ENCODE measurements around the gene ALKAL2.

ALKAL2 gene

DNA sequence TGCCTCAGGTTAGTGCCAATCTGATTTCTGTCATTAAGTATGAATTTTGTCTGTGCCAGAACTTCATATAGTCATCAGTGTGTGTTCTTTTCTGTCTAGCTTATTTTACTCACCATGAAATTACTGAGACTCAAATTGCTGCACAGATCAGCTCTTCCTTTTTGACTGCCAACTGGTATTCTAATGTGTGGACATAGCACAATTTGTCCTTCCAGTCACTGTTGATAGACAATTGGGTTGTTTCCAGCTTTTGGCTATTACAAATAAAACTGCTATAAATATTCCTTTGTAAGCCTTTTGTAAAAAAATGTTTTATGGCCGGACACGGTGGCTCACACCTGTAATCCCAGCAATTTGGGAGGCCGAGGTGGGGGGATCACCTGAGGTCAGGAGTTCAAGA, 31.8 kb downstream of the ALKAL2 start:
- TF ChIP-seq, protein P1, sequence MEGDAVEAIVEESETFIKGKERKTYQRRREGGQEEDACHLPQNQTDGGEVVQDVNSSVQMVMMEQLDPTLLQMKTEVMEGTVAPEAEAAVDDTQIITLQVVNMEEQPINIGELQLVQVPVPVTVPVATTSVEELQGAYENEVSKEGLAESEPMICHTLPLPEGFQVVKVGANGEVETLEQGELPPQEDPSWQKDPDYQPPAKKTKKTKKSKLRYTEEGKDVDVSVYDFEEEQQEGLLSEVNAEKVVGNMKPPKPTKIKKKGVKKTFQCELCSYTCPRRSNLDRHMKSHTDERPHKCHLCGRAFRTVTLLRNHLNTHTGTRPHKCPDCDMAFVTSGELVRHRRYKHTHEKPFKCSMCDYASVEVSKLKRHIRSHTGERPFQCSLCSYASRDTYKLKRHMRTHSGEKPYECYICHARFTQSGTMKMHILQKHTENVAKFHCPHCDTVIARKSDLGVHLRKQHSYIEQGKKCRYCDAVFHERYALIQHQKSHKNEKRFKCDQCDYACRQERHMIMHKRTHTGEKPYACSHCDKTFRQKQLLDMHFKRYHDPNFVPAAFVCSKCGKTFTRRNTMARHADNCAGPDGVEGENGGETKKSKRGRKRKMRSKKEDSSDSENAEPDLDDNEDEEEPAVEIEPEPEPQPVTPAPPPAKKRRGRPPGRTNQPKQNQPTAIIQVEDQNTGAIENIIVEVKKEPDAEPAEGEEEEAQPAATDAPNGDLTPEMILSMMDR (IDR thresholded peaks at IDR 0.05) = no peak
- no peak overlapping the region for H3K27ac ChIP-seq
- DNase-seq (ENCODE audit: low spot score) = no peak

DNA sequence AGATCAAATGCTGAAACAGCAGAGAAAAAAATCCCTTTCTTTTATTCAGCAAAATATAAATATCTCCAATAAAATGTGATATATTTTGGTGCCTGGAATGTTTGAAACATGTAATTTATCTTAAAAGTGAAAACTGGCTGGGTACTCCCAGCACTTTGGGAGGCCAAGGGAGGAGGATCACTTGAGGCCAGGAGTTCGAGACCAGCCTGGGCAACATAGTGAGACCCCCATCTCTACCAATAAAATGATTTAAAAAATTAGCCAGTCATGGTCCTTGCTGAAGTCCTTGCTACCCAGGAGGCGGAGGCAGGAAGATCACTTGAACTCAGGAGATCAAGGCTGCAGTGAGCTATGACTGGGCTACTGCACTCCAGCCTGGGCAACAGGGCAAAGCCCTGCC, 32.7 kb downstream of the ALKAL2 start:
- TF ChIP-seq, protein P1 (IDR thresholded peaks at IDR 0.05) = no peak
- no peak for DNase-seq (ENCODE audit: low spot score)
- H3K4me3 ChIP-seq = no peak overlapping the region
- no peak overlapping the region for H3K27ac ChIP-seq

More for the DNA sequence above, 31.8 kb downstream of the ALKAL2 start:
- no peak overlapping the region for H3K4me3 ChIP-seq

DNA sequence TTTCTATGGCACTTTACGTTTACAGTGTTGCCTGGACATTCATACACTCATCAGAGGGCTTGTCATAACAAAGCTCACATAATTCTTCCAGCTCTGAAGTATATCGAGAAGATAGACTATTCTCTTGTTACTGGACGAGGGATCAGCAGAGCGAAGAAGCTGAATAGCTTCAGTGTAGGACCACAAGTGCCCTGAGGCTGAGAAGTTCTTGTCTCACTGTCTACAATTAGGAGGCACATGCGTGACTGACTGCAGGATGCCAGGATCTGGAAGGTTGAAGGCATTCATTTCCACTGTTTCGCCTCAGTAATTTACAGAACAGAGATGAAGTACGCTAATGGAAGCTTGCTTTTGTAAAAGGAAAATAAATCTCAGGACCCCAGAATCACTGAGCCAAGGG, 33.6 kb downstream of the ALKAL2 start:
- Histone ChIP-seq H3K4me3 (no peak overlapping the region), H3K27ac (no peak overlapping the region)
- no peak for DNase-seq (ENCODE audit: low spot score)
- TF ChIP-seq, protein P1 (IDR thresholded peaks at IDR 0.05) = no peak

DNA sequence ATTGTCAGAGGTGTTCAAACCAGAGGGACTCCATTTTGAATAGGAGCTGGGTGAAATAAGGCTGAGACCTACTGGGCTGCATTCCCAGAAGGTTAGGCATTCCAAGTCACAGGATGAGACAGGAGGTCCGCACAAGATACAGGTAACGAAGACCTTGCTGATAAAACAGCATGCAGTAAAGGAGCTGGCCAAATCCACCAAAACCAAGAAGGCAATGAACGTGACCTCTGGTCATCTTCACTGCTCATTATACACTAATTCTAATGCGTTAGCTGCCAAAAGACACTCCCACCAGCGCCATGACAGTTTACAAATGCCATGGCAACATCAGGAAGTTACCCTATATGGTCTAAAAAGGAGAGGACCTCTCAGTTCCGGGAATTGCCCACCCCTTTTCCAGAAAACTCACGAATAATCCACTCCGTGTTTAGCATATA, 34.7 kb downstream of the ALKAL2 start:
- Histone ChIP-seq H3K4me3 (no peak overlapping the region), H3K27ac (no peak overlapping the region)
- no peak for DNase-seq (ENCODE audit: low spot score)
- TF ChIP-seq, protein P1 (IDR thresholded peaks at IDR 0.05) = no peak

DNA sequence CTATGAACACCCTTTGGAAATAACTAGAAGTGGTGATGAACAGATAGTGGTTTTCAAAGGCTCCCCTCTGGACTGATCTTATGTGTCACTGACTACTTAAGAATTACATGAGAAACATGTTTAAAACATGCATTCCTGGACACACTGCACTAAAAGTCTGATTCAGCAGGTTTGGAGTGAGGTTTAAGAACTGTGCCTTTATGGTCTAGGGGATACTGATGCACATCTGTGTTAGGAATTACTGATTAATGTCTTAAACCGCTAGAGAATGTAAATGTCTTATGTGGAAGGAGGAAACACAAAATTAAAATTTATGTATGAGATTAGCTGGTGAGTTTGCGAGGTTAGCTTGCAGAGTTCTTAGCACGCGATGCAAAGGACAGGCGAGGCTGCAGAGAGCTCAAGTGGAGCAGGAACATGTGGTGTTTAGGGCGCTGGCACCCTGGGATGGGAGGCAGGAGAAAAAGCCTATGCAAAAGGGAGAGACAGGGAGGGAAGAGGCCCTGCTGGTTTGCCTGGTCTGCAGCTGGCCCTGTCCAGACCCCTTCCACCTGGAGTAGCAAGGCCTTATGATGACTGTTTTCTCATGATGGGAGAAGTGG, 35.8 kb downstream of the ALKAL2 start:
- no peak overlapping the region for H3K4me3 ChIP-seq
- H3K27ac ChIP-seq = no peak overlapping the region
- TF ChIP-seq, protein P1 (IDR thresholded peaks at IDR 0.05) = no peak
- DNase-seq (ENCODE audit: low spot score) = no peak

DNA sequence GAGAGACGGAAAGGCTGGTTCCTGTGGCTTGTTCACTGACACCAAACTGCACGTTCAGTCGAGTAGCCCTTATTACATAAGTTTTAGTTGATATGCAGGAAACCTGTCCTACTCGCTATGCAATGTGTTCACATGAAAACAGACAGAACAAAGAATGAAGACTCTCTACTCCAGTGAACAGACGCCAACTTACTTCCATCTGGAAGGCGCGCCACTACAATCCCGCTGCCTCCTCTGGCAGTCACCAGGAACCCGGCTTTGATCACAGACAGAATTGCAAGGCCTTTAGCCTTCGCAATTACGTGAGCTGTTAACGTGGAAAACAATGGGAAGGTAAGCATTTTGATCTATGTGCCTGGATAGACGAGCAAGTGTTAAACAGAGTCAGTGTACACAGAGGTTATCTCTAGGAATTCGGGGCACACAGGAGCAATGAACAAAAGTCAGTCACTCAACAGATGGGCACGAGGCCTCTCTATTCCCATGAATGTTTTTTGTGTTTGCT, 38.3 kb downstream of the ALKAL2 start:
- no peak for DNase-seq (ENCODE audit: low spot score)
- H3K4me3 ChIP-seq = no peak overlapping the region
- TF ChIP-seq, protein P1 (IDR thresholded peaks at IDR 0.05) = no peak

DNA sequence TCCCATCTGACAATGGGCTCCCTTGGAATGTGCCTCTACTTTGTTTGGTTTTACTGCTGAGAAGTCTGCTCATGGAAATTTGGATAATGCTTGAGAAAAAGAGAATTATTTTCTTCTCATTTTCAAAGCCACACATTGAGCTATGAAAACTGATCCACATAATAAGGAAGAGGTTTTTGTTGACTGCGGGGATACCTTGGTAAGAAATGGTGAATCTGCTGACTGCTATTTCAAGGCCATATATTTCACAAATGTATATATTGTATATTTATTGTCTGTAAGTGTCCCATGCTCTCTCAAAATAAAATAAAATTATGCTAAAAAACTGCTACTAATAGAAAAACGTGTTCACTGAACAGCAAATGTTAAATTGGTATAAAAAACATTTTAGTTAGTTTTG, 39.2 kb downstream of the ALKAL2 start:
- DNase-seq (ENCODE audit: low spot score) = no peak
- no peak overlapping the region for H3K27ac ChIP-seq
- TF ChIP-seq, protein P1 (IDR thresholded peaks at IDR 0.05) = no peak
- no peak overlapping the region for H3K4me3 ChIP-seq

More for the DNA sequence above, 38.3 kb downstream of the ALKAL2 start:
- no peak overlapping the region for H3K27ac ChIP-seq

Data from coronary artery (tissue), 2 donors.